PC-3 (cell line): ENCODE results near the gene PPP2CA. TPM values are rescaled to one million over a fixed set of nuclear protein-coding genes. Genes with fewer than 3 reads are reported as not detected.

Source experiments
- ATAC-seq: fragments of 200-7000 bp; cut with Tn5 transposase; 2 replicates; pipeline ENCODE4 v1.9.1; 2020; ENCODE audit warnings: mild to moderate bottlenecking, moderate library complexity
- BruUV-seq: library from RNA; stranded (reverse); fragments of 400-500 nt; replicated peaks from 2 replicates; lab custom pipeline; 2021; lab: Mats Ljungman, UMichigan
- CTCF ChIA-PET: fragments of 300-600 bp; sonication (Branson Sonifier 250); formaldehyde crosslinking; loops from one replicate; lab custom pipeline; 2022; ENCODE audit warnings: antibody characterized with exemption; lab: Charles Lee
- POLR2A ChIA-PET: fragments of 300-600 bp; sonication (Branson Sonifier 250); formaldehyde crosslinking; loops from one replicate; lab custom pipeline; 2022; ENCODE audit warnings: antibody characterized with exemption; ENCODE audit not compliant: unreplicated experiment; lab: Charles Lee
- DNase-seq: peaks from one replicate; pipeline ENCODE4 v3.0.0-alpha.2; 2015
- H2AFZ ChIP-seq: fragments of 300-600 bp; sonication (generic); 2 replicates; pipeline ENCODE4 v1.6.0; 2016; ENCODE audit warnings: antibody characterized with exemption, low read length
- H3F3A ChIP-seq: fragments of 300-600 bp; sonication (generic); one replicate; pipeline ENCODE4 v1.6.0; 2017; ENCODE audit warnings: antibody characterized with exemption, low read length, control low read depth, mild to moderate bottlenecking; ENCODE audit not compliant: unreplicated experiment
- H3K27ac ChIP-seq: fragments of 300-600 bp; sonication (generic); 2 replicates; pipeline ENCODE4 v1.5.1; 2016; ENCODE audit warnings: mild to moderate bottlenecking, low read length
- H3K27me3 ChIP-seq: fragments of 300-600 bp; sonication (generic); 2 replicates; pipeline ENCODE4 v1.6.1; 2016; ENCODE audit warnings: low read length, mixed read lengths
- H3K36me3 ChIP-seq: fragments of 300-600 bp; sonication (generic); 2 replicates; pipeline ENCODE4 v1.6.1; 2016; ENCODE audit warnings: low read depth, mixed run types, low read length, mixed read lengths
- H3K4me1 ChIP-seq: fragments of 300-600 bp; sonication (generic); 2 replicates; pipeline ENCODE4 v1.5.1; 2016; ENCODE audit warnings: low read length; ENCODE audit not compliant: insufficient read depth
- H3K4me2 ChIP-seq: fragments of 300-600 bp; sonication (generic); 2 replicates; pipeline ENCODE4 v1.6.0; 2016; ENCODE audit warnings: low read length
- H3K4me3 ChIP-seq: fragments of 300-600 bp; sonication (generic); 2 replicates; pipeline ENCODE4 v1.5.1; 2016; ENCODE audit warnings: mild to moderate bottlenecking, low read length, mixed read lengths
- H3K79me2 ChIP-seq: fragments of 300-600 bp; sonication (generic); 2 replicates; pipeline ENCODE4 v1.6.1; 2017; ENCODE audit warnings: low read length, mixed read lengths
- H3K9ac ChIP-seq: fragments of 300-600 bp; sonication (generic); 2 replicates; pipeline ENCODE4 v1.6.0; 2016; ENCODE audit warnings: mild to moderate bottlenecking, low read length
- H3K9me2 ChIP-seq: fragments of 300-600 bp; sonication (generic); replicated peaks from 2 replicates; pipeline ENCODE4 v1.6.1; 2016; ENCODE audit warnings: mixed run types, low read length, mixed read lengths
- H3K9me3 ChIP-seq: fragments of 300-600 bp; sonication (generic); 2 replicates; pipeline ENCODE4 v1.6.1; 2016; ENCODE audit warnings: low read length, mixed read lengths
- H4K20me1 ChIP-seq: fragments of 300-600 bp; sonication (generic); 2 replicates; pipeline ENCODE4 v1.6.1; 2016; ENCODE audit warnings: low read length, mixed read lengths
- CTCF ChIP-seq: fragments of 300-600 bp; sonication (generic); conservative IDR thresholded peaks from 2 replicates; pipeline ENCODE4 v1.5.1; 2017; ENCODE audit warnings: antibody characterized with exemption, low read depth, mild to moderate bottlenecking, low read length
- EZH2 ChIP-seq: fragments of 300-600 bp; sonication (generic); IDR thresholded peaks from one replicate; pipeline ENCODE4 v1.6.1; 2017; ENCODE audit warnings: antibody characterized with exemption, mild to moderate bottlenecking, low read length; ENCODE audit not compliant: unreplicated experiment
- EZH2phosphoT487 ChIP-seq: fragments of 300-600 bp; sonication (generic); IDR thresholded peaks from 2 replicates; pipeline ENCODE4 v1.6.1; 2018; ENCODE audit warnings: mild to moderate bottlenecking, antibody characterized with exemption, low read length, borderline replicate concordance
- intact Hi-C: fragments of 100-400 bp; cut with micrococcal nuclease; formaldehyde crosslinking; loops from 2 replicates; pipeline ENCODE4 v1.9.0; 2023
- total RNA-seq: library from RNA; depleted of rRNA; stranded (reverse); fragments of >200 nt; gene quantifications from 2 replicates; pipeline ENCODE4 v1.2.3, GENCODE V29; 2014

The PPP2CA gene
- total RNA-seq, 1 experiment from 2014 or later, result 184 TPM

GRCh38 chr5:134248256-134248655 lies 22.4 kb upstream of the PPP2CA start:
- peak; percentile 47 for DNase-seq
- H4K20me1 ChIP-seq, result no peaks in the 10 kb centered on the region
- H3K4me1 ChIP-seq, result peaks cover 53% of the 10 kb centered on the region
- CTCF ChIA-PET, result no interaction called here
- TF ChIP-seq EZH2 (no peak), EZH2phosphoT487 (no peak), CTCF (no peak)
- H3K9me2 ChIP-seq, result no peaks in the 10 kb centered on the region
- H3K4me3 ChIP-seq, result no peak overlapping the region
- peak overlapping the region; percentile 74 for H3K4me2 ChIP-seq
- no peaks in the 10 kb centered on the region for H3K9me3 ChIP-seq
- BruUV-seq, result no TSS peak
- no peak for ATAC-seq
- no peaks in the 10 kb centered on the region for H3K27me3 ChIP-seq
- H2AFZ ChIP-seq, result no peak overlapping the region
- POLR2A ChIA-PET, result interaction anchor here (0.5 to 1.1 kb wide), 2 partner anchors 45 to 71 kb away, joined by 3 read pairs; no protein-coding TSS in a partner anchor
- H3K27ac ChIP-seq, result peak overlapping the region; percentile 87
- H3K9ac ChIP-seq, result no peak overlapping the region
- no peaks in the 10 kb centered on the region for H3K79me2 ChIP-seq
- intact Hi-C loops, result no loop called here
- peaks cover 8% of the 10 kb centered on the region for H3F3A ChIP-seq
- H3K36me3 ChIP-seq, result no peaks in the 10 kb centered on the region

DNA sequence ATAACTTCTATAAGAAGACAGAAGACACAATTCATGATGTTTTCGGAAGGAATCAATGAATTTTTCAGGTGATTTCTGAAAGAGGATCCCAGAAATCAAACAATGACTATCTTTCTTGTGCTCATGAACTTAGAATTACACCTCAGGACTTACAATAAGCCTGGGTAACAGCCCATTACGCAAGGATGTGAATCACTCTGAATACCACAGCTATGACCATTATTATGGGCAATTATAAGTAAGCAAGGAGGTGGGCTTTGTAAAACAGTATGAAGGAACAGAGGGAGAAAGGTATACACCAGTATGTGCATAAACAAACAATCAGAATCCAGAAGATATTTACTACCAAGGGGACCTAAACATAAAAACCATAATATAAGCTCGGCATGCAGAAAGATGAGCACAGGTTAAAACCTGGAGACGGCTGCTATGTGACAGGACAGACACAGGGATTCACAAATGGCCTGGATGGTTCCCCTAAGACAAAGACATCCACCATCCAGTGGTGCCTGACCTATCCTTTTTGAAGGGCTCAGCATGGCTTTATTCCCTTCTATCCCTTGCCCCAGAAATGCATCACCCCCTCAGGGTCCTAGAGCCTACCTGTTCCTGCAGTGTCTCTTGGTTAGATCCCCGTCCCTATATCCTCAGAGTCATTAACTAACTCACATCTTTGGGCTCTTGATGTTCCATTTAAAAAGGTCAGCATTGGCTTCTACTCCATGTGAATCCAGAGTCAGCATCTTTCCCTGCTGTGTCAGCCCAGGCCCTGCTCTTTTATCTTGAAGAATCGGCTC lies 21.8 kb upstream of the PPP2CA start:
- no peaks in the 10 kb centered on the region for H3K9me3 ChIP-seq
- H3K9me2 ChIP-seq, result no peaks in the 10 kb centered on the region
- peak overlapping the region; percentile 87 for H3K27ac ChIP-seq
- H3K36me3 ChIP-seq, result no peaks in the 10 kb centered on the region
- TSS peak; percentile 46 for BruUV-seq
- ATAC-seq (peak; percentile 63), DNase-seq (peak; percentile 91)
- H3K4me1 ChIP-seq, result peaks cover 47% of the 10 kb centered on the region
- H3K4me2 ChIP-seq, result peak overlapping the region; percentile 74
- no peak overlapping the region for H2AFZ ChIP-seq
- H3K4me3 ChIP-seq, result peak overlapping the region; percentile 40; the same call in 1 of the 2 replicates
- TF ChIP-seq CTCF, result no peak
- TF ChIP-seq EZH2phosphoT487, result no peak
- TF ChIP-seq EZH2, result no peak
- peaks cover 8% of the 10 kb centered on the region for H3F3A ChIP-seq
- H3K27me3 ChIP-seq, result no peaks in the 10 kb centered on the region
- ChIA-PET CTCF (no interaction called here), POLR2A (interaction anchor here (1.1 to 1.2 kb wide), 2 partner anchors 22 to 70 kb away, joined by 3 to 15 read pairs; partner anchors contain the start of gene PPP2CA)
- H3K9ac ChIP-seq, result peak overlapping the region; percentile 24; the same call in 1 of the 2 replicates
- H4K20me1 ChIP-seq, result no peaks in the 10 kb centered on the region
- H3K79me2 ChIP-seq, result no peaks in the 10 kb centered on the region
- intact Hi-C loops, result no loop called here
